SU-DHL-6 (cell line): ENCODE data around the gene GPATCH8.
"Not testable (repeated sequence)": the region's sequence is repeated elsewhere in the genome, so short reads cannot be mapped to it uniquely, and the experiment has no call there.

ENCODE experiments used
- EZH2phosphoT487 ChIP-seq: fragments of 200-600 bp; sonication (generic), shearing (Covaris generic); conservative IDR thresholded peaks from 2 replicates; pipeline ENCODE4 v1.6.1; 2018; ENCODE audit warnings: mild to moderate bottlenecking, antibody characterized with exemption, low read length, moderate library complexity, mixed read lengths
- TF ChIP-seq, protein P1 (sequence below): fragments of 200-600 bp; sonication (generic); IDR thresholded peaks from one replicate; pipeline ENCODE4 v1.5.1; 2017; ENCODE audit warnings: antibody characterized with exemption, mild to moderate bottlenecking, low read length, moderate library complexity; ENCODE audit not compliant: insufficient read depth, poor library complexity, severe bottlenecking

DNA sequence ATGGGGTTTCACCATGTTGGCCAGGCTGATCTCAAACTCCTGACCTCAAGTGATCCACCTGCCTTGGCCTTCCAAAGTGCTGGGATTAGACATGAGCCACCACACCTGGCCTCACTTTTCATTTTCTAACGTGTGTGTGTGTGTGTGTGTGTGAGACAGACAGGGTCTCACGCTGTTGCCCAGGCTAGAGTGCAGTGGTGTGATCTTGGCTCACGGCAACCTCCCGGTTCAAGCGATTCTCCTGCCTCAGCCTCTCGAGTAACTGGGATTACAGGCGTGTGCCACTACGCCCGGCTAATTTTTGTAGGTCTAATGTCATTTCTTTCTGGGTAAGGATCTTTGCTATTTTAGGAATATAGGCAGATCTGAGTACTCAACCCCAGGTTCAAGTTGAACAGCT lies 109.1 kb downstream of the GPATCH8 start:
- TF ChIP-seq, protein P1, sequence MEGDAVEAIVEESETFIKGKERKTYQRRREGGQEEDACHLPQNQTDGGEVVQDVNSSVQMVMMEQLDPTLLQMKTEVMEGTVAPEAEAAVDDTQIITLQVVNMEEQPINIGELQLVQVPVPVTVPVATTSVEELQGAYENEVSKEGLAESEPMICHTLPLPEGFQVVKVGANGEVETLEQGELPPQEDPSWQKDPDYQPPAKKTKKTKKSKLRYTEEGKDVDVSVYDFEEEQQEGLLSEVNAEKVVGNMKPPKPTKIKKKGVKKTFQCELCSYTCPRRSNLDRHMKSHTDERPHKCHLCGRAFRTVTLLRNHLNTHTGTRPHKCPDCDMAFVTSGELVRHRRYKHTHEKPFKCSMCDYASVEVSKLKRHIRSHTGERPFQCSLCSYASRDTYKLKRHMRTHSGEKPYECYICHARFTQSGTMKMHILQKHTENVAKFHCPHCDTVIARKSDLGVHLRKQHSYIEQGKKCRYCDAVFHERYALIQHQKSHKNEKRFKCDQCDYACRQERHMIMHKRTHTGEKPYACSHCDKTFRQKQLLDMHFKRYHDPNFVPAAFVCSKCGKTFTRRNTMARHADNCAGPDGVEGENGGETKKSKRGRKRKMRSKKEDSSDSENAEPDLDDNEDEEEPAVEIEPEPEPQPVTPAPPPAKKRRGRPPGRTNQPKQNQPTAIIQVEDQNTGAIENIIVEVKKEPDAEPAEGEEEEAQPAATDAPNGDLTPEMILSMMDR: not testable (repeated sequence)
- not testable (repeated sequence) for TF ChIP-seq EZH2phosphoT487
